ENCODE data around the gene LMAN2.

DNA sequence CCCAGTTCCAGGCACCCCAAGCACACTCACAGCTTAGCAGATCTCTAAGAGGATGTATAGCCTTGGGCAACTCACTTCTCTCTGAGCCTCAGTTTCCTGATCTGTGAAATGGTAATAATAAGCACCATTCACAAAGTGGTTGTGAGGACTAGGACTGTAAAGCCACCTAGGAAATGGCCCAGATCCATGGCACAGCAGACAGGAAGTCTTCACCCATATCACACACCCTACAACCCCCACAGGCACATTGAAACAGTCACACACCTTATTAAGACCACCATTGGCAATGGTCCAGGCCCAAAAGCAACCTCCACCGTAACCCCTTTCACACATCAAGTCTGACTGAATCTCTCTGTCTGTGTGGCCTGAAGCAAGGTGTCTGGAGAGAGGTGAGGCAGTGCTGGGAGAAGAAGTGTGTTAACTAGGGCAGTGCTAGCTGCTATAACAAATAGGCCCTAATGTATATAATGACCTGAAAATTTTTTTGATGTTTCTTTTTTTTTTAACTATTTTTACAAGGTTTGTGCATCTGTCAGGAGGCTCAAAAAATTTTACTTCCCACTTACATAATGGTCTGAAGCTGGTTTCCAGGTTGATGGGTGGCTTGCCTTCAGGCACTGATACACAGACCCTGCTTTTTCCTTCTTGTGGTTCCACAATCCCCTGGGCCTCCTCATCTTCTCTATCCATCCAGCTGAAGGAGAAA lies 3.8 kb upstream of the LMAN2 start:
- TF ChIP-seq POLR2AphosphoS5 (IDR thresholded peaks at IDR 0.05; ENCODE audit: low read depth, low read length), result no peak
- TF ChIP-seq POLR2A (IDR thresholded peaks at IDR 0.05; ENCODE audit: low read depth, low read length), result no peak
- TF ChIP-seq TAF1 (IDR thresholded peaks at IDR 0.05; ENCODE audit: low read depth, low read length), result no peak
- TF ChIP-seq PAX5 (IDR thresholded peaks at IDR 0.05; ENCODE audit: insufficient read depth, low read length, severe bottlenecking), result no peak
- TF ChIP-seq POU2F2 (IDR thresholded peaks at IDR 0.05; ENCODE audit: low read depth, low read length), result no peak
- no peak for TF ChIP-seq SPI1 (IDR thresholded peaks at IDR 0.05; ENCODE audit: low read depth, low read length)
